HG03060 (cell line): Measurements from ENCODE around the gene ARMH4.

ENCODE experiments used
- ATAC-seq: cut with Tn5 transposase; IDR thresholded peaks from one replicate; pipeline ENCODE4 v1.9.1; 2021; ENCODE audit warnings: low read depth, moderate number of reproducible peaks; ENCODE audit not compliant: unreplicated experiment

ARMH4 gene

DNA sequence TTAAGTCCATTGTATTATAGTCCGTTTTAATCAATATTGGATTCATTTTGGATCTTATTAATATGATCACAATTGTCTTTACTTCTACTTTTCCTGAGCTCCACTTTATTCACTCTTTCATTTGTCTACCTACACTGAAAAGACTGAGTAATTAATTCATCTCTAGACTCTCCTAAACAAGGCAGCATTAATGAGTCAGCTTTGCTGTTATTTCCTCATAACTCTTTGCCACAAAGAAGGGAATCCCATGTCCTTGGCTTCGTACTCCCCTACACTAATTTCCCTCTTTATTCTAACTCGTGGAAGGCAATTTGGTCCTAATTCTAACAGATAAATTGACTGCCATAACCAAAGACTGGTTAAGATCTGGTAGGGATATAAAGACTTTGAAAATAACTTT lies 91.9 kb downstream of the ARMH4 start:
- ATAC-seq, result no peak

DNA sequence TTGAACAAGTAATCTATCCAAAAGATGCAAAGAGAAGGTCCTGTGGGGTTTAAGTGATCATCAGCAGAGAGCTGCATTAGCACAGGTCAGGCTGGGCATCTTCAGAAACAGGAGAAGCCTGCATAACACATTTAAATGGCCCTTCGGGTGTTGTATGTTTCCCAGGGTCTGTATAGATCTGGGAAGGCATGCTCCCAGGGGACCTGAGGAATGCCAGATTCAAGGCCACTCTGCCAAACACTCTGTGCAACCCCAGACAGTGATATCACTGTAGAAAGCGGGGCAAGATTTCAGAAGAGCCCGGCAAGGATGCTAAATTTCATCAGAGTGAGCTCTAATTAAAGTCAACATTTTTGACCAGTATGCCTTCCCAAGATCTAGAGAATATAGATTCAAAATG lies 92.9 kb downstream of the ARMH4 start:
- ATAC-seq, result no peak

DNA sequence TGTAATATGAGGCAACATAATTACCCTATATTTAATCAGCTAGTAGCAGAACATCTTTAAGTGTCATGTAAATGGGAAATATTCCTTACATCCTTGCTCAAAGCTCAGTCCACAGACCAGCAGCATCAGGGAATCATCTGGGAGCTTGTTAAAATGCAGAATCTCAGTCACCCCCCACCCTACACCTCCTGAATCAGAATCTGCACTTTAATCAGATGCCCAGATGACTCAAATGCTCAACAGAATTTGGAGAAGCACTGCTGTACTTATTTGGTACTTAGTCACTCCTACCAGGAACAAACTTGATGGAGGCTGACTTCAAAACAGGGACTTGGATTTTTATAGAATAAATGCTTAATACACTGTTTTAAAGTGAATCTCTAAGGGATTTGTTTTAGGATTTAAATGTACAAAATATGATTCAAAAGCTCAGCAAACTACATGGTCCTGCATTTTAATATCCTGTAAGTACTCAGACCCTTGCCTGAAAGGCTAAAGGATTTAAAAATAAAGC lies 96.5 kb downstream of the ARMH4 start:
- no peak for ATAC-seq

DNA sequence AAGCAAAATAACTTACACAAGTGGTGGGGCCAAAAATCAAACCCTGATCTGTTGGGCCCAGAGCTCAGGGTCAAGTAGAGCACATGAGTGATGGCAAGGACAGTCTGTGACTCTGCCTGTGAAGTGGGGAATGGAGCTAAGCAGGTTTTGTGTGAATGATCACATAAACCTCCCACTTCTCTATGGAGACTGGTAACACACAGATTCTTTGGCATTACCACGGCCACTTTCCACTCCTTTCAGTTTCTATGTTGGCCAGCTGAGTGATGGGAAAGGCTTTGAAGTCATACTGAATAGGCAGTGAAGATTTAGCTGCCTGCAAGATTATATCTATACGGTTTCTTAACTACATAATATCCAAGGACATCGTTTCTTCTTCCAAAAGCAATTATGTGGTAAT lies 97.9 kb downstream of the ARMH4 start:
- no peak for ATAC-seq

DNA sequence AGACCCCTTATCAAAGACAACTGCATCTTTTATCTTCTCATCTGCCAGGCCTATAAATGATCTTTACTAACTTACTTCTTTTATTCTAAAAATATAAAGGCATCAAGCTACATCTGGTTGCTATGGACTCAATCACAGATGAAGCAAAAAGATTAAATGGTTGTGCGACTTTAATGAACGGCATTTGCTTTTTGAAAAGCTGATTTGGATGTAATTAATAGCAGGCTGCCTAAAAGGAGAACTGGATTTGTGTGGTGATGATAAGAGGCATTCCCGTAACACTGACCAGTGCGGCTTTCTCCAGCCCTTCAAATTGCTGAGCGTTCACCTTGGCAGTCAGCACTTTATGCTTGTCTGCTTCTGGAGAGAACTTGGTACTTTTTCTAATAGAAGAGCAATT lies 103.8 kb downstream of the ARMH4 start:
- ATAC-seq, result no peak

DNA sequence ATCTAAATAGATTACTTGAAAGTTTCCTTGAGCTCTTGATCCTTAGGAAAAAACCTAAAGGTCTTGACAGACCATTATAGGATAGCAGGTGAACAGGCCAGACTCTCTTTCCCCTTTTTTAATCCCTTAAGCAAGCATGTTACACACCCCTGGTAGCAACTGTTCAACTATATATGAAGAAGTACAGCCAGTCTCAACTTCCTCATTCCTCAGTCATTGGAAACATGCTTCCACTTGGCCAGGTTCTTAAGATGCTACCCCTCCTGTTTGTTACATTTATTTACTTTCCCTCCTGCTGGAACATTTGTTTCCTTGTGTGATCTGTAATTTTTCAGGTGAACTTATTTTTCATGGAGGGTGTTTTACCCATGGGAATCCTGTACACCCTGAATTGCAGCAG lies 124.1 kb downstream of the ARMH4 start:
- no peak for ATAC-seq

DNA sequence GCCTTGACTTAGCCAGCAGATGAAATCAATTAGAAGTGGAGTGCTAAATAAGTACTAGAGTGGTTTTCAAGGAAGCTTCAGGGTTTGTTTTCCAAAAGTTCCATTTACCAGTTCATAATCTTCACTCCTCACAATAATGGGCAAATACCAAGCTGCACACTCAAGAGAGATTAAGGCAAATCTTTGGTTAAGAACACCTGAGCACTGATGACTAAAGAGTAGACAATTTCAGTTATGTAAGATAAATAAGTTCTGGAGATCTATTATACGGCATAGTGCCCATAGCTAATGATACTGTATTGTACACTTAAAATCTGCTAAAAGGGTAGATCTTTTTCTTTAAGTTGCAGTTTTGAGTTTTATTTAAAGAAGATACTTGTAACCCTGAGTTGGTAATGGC lies 125.0 kb downstream of the ARMH4 start:
- no peak for ATAC-seq

DNA sequence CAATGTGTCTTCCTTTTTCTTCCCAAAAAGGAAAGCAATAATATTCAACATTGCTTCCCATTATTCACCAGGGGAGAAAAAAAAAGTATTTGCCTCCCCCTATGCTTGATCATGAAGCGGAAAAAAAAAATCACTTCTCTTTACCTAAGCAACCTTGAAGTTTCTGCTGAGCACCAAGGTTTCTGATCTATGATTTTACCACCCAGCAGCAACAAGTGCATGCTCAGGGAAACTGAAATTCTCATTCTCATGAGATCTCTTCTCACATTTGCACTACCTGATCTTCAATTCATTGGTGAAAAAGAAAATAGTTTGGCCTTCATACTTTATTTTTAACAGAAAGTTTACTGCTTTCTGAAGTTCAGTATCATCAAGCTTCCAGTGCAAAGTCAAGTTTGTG lies 125.8 kb downstream of the ARMH4 start:
- ATAC-seq, result no peak

DNA sequence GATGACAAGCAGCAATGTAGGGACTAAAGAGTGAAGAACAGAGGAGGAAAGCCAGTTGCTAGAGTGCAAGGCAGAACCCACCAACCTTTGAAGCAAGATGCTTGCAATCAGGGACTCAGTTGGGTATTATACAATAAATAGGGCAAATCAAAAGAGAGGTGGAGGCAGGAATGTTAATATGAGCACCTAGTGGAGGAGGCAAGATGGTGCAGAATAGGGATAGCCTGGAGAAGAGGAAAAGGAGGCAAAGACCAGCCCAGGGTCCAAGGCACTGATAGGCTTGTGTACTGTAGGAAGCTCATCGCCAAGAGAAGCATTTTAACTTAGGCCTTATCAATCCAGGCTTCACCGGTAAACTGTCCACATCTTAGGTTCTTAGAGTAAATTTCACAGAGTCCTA lies 137.2 kb downstream of the ARMH4 start:
- no peak for ATAC-seq

DNA sequence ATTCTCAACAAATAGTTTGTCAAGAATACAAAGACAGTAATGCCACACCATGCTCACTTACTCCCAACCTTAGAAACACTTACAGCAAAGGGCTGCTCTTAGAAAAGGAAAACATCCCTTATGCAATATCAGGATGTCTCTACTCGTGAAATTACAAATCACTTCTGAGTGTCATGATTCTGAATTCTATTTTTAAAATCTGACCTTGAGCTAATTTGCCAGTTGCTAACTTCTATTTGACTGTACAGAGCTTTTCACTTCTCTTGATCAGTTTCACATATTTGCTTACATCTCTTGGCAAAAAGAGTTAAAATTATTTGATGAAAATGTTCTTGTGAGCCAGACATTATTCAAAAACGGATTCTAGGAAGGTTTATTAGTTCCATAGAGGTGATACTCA lies 149.4 kb downstream of the ARMH4 start:
- no peak for ATAC-seq

DNA sequence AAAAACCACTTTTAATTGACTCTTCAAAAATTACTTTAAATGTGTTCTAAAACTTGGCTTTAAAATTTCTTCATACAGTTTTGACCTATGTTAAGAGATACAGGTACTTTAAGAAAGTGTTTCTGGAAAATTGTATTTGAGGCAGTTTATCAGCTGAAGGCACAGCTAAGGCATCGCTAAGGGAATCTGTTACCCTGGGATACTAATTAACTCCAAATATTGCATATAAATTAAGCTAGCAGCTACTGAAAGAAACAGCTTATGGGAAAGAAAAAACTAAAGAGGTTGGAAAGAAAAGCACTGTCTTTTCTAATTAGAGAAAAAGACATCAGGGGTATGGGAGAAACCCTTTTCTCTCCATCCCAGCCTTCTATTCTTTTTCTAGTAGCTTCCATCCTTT lies 152.0 kb downstream of the ARMH4 start:
- no peak for ATAC-seq

DNA sequence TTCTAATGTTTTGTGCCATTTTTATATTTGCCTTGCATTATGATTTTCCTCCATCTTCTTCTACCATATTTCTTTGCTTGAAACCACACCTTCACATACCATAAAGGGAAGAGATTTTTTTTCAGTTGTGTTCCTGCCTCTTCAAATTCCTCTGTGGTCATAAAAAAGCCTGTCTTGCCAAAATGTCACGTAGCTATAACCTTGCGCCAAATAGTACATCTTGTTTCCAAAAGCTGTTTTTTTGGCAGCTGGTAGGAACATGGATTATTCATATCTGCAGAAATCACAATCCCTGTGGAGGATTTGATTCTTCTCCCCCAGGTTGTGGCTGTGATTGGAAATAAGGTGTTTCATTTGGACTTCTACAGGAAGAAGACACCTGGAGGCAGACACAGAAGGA lies 152.5 kb downstream of the ARMH4 start:
- ATAC-seq, result no peak

DNA sequence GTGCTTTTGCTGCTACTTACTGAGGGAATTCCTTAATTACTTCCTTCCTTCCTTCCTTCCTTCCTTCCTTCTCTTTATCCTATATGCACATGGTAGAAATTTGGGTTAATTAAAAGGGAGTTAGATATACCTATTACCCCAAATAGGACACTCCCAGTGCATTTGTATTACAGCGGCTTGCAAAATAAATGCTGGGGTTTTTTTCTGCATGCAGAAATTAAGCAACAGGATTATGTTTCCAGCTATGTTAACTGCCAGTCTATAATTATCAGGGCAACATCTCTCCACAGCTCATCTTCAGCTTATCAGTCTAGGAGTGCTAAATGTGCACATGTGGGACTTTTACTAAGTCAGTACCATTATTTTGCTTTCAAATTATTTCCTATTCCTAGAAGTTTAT lies 153.2 kb downstream of the ARMH4 start:
- no peak for ATAC-seq

DNA sequence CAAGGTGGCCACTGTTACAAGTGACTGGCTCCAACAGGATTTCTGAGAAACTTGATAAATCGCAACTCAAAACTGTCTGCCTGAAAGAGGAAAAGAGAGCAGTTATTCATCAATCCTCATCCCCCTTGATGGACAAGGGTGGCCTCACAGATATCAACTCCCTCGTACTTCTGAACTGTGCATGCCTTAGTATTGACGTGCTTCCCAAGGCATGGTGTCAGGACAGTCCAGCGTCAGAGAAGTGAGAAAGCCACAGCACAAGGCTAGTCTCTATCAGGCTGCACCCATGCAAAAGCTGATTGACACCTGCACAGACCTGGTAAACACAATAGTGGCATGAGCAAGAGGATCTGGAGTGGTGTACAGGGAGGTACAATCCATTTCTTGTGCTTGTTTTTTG lies 160.7 kb downstream of the ARMH4 start:
- no peak for ATAC-seq

DNA sequence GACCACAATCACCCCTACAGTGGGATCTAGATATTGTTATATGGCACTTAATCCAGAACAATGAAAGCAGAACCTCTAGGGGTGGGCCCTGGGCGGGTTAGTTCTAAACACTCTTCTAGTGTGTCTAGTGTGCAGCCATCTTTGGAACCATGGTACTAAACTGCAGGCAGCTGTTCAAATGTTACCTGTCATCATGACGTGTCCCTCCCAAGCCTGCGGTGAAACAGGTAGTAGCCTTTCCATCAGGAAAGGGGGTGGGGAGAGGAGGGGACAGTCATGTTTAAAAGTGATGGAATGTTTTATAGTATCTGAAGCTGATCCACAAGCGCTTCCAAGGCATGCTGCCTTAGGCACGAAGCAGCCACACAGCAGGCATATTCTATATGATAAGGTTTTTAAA lies 163.6 kb downstream of the ARMH4 start:
- ATAC-seq, result no peak

DNA sequence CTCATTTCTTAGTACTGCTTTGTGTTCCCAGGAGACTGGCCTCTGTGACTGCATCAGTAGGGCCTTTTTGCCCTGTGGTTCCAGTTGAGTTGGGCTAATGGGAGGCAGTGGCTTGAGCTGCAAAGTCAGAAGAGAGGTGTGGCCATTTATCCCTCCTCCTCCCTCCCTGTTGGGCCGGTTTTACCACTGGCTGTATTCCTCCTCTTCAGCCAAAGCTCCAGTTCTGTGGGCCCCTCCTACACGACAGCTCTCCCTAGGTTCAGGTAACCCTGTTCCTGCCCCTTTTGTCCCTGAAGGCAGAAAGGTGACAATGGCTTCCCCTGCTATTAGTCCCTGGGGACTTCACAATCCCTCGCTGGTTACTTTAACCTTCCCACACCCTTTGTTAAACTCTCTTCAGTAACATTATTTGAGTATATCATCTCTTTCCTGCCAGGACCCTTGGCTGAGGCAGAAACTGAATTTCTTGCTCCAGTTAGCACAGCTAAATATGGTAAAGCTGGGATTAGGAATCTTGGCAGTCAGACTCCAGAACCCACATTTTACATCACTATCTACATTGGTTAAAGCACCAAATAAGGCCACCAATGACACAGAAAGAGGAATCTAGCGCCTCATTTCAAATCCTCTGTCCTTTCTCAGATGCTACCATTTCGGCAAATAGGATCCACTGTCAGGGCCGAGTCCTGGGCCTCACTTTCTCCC lies 164.3 kb downstream of the ARMH4 start:
- no peak for ATAC-seq

DNA sequence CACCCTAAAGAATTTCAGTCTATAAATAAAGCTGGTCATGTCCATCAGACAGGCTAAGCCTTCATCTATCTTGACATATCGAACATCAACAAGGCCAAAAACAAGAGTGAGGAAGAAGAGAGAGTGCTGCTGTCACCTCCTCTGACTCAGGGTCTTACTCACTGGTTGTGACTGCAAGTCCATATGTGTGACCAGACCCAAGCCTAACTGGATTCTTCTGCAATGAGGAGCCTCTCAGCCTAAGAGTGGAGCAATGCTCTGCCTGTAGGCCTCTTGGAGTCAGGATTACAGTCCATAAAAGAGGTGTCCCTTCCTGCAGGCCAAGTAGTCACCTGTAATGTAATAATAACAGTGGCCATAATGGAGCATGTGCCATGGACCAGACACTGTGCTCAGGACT lies 165.0 kb downstream of the ARMH4 start:
- no peak for ATAC-seq

DNA sequence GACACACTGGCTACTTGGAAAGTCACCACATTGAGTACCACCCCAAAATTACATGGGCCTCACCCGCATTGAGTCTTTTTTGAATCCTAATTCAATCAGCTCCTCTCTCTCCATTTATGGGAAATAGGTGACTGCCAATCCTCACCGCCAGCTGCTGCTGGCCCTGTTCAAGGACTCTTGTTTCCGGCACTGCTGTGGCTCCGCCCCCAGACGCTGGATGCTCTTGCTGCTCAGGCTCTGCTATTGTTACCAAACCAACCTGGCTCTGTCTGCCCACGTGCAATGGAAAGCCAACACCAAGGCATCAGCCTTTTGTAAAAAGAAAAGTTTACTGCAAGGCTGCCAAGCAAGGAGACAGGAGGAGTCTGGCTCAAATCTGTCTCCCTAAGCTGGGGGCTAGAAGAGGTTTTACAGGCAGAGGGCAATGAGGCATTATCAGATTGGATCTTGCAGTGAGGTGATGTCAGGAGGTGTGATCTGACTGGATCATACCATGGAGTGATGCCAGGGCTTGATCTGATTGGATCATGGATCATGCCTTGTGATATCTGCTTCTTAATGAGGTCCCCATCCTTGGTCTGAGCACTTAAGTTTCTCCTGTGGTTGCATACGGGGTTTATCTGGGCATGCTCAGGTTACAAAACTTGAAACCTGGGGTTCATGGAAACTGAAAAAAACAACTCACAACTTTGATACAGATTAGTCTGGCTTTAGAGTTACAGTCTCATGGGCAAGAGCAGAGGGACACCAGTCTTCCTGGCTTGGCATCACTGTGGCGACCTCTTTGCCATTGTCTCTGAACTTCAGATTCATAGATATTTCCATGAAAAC lies 169.0 kb downstream of the ARMH4 start:
- ATAC-seq, result no peak

DNA sequence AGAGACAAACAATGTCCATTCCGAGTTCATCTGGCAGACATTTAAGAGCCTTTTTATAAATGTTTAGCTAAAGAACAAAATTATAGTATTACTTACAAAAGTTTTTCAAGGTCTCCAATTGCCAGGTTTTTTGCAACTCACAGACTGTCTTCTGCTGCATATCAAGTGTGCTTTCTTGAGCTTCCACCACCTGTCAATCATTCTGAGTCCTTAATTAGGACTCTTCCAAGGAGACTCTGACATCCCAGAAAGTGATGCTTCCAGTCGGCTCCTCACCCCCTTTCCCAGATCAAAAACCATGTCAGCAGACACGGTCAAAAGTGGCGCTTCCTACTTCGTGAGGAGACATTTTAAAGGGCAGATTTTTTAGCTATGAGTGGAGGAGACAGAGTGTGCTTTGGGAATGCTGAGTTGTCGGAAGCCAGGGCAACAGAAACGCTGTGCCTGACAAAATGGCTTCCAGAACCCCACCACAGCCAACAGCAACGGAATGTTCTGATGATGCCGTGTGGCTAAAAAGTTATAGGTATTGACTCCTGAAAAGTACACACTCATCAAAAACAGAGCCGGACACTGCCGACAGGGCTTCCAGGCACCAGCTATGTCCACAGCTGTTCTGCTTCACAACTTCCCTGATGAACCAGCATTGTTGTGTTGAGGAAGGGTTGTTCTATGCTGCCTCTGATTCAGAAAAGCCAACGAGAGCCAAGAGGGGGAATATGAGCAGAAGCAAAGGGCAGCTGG lies 170.0 kb downstream of the ARMH4 start:
- no peak for ATAC-seq

DNA sequence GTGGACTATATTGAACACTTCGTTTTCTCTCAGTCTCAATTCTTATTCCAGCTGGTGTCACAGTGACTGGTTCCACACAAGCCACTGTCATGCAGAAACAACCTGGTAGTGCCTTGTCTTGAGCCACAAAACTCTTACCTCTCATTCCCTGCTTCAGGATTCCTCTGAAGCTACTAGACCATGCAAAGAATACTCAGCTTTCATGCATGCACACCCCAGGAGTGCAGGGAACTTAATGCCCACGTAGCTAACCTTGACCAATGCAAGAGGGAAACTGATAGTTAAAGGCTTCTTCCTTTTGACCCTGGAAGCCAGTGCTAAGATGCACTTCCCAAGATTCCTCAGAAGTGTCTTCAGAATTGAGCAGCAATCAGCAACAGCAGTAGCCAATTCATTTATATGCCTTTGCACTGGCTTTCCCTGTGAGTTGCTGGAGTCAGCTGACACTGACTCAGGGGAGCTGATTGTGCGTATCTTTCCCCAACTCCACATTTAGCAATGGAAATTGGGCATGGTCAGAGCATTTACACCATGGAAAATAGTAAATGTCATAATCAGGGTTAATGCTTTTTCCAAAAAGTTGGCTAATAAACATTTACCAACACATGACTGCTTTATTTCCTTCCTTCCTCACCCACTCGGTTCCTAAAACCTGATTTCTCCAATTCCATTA lies 172.5 kb downstream of the ARMH4 start:
- ATAC-seq, result no peak

DNA sequence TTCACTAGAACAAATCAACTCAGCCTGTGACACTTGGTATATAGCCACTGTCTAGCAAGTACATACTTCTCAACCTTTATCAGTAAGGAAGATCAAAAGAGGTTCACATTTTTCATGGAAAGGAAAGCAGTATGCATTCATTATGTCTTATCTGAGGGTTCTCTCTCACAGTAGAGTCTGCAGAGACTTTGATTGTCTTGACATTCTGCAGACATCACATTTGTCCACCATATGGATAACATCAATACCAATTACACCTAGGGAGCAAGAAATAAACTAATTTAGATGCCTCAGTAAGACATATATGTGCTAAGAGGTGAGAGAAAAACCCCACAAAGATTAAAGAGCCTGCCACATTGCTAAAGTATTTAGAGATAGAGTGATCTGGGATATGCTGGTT lies 175.3 kb downstream of the ARMH4 start:
- no peak for ATAC-seq
